Ishikawa (cell line): ENCODE measurements around the gene GRIN2D.

Experiments
- CEBPB ChIP-seq: IDR thresholded peaks from 2 replicates; pipeline ENCODE4 v1.6.1; 2012
- CREB1 ChIP-seq: IDR thresholded peaks from 2 replicates; pipeline ENCODE4 v1.6.1; 2012; ENCODE audit warnings: low read depth
- EGR1 ChIP-seq: IDR thresholded peaks from 2 replicates; pipeline ENCODE4 v1.6.1; 2012
- EP300 ChIP-seq: IDR thresholded peaks from 2 replicates; pipeline ENCODE4 v1.6.1; 2012; ENCODE audit warnings: borderline replicate concordance
- FOXM1 ChIP-seq: IDR thresholded peaks from 2 replicates; pipeline ENCODE4 v1.6.1; 2012; ENCODE audit warnings: low read depth, borderline replicate concordance
- NFIC ChIP-seq: IDR thresholded peaks from 2 replicates; pipeline ENCODE4 v1.6.1; 2012
- RAD21 ChIP-seq: IDR thresholded peaks from 2 replicates; pipeline ENCODE4 v1.6.1; 2012; ENCODE audit warnings: low read depth
- REST ChIP-seq: IDR thresholded peaks from 2 replicates; pipeline ENCODE4 v1.6.1; 2012; ENCODE audit warnings: low read depth, mild to moderate bottlenecking
- TAF1 ChIP-seq: IDR thresholded peaks from 2 replicates; pipeline ENCODE4 v1.6.1; 2012; ENCODE audit warnings: low read depth, mild to moderate bottlenecking
- TCF12 ChIP-seq: IDR thresholded peaks from 2 replicates; pipeline ENCODE4 v1.6.1; 2012; ENCODE audit warnings: low read depth
- TEAD4 ChIP-seq: IDR thresholded peaks from 2 replicates; pipeline ENCODE4 v1.6.1; 2012
- USF1 ChIP-seq: IDR thresholded peaks from 2 replicates; pipeline ENCODE4 v1.6.1; 2012
- ZBTB7A ChIP-seq: IDR thresholded peaks from 2 replicates; pipeline ENCODE4 v1.6.1; 2012; ENCODE audit warnings: low read depth
- TF ChIP-seq, protein P1 (sequence below): IDR thresholded peaks from 2 replicates; pipeline ENCODE4 v1.6.1; 2012

GRIN2D gene

DNA sequence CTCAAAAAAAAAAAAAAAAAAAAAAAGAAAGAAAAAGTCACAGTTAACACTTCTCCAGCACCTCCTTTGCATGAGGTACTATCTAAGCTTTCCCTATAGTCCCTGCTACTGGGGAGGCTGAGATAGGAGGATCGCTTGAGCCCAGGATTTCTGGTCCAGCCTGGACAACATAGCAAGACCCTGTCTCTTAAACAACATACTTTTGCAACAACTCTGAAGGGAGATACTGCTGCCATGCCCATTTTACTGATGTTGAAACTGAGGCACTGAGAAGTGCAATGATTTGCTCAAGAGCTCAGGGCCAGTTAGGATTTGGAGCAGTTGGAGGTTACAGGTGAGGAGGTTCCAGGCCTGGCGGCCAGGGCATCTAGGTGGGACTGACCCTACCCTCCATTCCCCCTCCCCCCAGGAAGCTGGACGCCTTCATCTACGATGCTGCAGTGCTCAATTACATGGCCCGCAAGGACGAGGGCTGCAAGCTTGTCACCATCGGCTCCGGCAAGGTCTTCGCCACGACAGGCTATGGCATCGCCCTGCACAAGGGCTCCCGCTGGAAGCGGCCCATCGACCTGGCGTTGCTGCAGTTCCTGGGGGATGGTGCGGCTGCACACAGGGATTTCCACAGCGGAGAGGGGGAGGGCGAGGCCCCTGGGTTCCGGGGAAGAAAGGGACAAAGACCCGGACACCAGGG lies 48.0 kb downstream of the GRIN2D start:
- TF ChIP-seq, protein P1, sequence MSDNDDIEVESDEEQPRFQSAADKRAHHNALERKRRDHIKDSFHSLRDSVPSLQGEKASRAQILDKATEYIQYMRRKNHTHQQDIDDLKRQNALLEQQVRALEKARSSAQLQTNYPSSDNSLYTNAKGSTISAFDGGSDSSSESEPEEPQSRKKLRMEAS: no peak
- TF ChIP-seq NFIC: no peak

DNA sequence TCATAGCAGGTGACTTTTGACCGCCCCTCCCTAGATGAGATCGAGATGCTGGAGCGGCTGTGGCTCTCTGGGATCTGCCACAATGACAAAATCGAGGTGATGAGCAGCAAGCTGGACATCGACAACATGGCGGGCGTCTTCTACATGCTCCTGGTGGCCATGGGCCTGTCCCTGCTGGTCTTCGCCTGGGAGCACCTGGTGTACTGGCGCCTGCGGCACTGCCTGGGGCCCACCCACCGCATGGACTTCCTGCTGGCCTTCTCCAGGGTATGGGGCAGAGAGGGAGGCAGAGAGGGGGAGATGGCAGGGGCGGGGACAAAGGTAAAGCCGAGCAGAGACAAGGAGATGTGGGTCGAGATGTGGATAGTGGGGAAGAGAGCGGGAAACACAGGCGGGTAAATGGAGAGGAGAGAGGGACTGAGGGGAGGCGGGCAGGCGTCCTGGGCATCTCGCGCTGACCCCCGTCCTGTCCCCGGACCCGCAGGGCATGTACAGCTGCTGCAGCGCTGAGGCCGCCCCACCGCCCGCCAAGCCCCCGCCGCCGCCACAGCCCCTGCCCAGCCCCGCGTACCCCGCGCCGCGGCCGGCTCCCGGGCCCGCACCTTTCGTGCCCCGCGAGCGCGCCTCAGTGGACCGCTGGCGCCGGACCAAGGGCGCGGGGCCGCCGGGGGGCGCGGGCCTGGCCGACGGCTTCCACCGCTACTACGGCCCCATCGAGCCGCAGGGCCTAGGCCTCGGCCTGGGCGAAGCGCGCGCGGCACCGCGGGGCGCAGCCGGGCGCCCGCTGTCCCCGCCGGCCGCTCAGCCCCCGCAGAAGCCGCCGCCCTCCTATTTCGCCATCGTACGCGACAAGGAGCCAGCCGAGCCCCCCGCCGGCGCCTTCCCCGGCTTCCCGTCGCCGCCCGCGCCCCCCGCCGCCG lies 48.9 kb downstream of the GRIN2D start:
- TF ChIP-seq NFIC (no peak), USF1 (no peak), ZBTB7A (no peak), EGR1 (no peak), EP300 (no peak), REST (no peak), TEAD4 (no peak), FOXM1 (no peak), TAF1 (no peak), TCF12 (no peak), CREB1 (no peak), RAD21 (no peak), CEBPB (no peak)

DNA sequence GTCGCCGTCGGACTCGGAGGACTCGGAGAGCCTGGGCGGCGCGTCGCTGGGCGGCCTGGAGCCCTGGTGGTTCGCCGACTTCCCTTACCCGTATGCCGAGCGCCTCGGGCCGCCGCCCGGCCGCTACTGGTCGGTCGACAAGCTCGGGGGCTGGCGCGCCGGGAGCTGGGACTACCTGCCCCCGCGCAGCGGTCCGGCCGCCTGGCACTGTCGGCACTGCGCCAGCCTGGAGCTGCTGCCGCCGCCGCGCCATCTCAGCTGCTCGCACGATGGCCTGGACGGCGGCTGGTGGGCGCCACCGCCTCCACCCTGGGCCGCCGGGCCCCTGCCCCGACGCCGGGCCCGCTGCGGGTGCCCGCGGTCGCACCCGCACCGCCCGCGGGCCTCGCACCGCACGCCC lies 49.8 kb downstream of the GRIN2D start:
- TF ChIP-seq, protein P1: no peak
- TF ChIP-seq USF1 (no peak), TCF12 (no peak), ZBTB7A (no peak), EGR1 (no peak), RAD21 (no peak), CREB1 (no peak)
